ENCODE data around the gene SEC16B.

Gene SEC16B

GRCh38 chr1:177976596-177976995 is 6.7 kb upstream of the SEC16B start:
- DNase-seq (ENCODE audit: low spot score): no peak

DNA sequence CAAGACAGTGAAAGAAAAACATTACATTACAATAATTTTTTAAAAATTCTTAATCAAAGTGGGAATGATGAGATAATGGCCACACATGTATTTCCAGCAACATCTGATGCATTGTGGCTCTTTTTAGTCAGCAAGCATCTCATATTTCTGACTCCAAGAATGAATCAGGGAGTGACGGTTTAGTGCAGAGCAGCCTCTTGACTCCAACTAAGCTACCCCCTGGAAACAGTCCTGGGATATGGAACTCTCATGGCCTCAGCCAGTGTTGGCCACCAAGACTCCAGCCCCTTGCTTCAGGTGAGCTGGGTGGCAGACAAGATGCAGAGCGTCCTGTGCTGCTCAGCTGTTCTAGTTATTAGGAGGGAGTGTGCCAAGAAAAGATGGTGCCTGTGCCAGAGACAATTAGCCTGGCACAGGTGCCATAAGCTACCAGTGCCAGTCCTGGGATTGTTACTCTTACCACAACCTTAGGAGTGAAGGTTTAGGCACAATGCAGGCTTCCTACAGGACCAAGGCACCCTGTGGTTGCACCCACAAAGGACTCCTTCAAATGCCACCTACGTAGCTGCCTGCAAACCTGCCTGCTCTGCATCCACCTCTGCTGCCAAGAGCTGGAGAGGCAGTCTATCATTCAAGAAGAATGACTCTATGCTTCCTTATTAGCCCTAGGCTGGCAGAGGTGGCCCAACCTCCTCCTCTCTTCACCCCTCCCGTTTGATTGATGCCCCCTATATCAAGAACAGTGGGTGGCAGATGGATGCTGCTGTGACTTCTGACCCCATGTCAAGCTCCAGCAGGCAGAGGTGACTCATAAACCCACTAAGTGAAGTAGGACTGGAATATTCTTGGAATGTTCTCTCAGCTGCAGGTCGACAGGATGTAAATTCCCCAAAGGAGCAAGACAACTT is 6.0 kb upstream of the SEC16B start:
- no peak for DNase-seq (ENCODE audit: low spot score)

DNA sequence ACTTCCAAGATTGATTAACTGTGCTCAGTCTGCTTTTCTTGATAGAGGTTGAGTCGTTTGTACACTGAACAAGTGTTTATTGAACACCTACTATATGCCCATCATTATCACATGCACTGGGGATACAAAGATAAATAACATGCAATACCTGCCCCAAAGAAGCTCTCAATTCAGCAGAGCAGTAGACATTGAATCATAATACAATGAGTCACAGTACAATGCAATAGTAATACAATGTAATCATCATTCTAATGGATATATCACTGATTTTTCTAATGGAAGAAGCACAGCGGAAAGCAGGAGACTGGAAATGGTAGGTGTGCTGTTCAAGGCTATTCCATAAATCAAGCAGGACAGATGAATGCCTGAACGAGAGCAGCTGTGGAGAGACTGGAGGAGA is 3.7 kb upstream of the SEC16B start:
- DNase-seq (ENCODE audit: low spot score): no peak

DNA sequence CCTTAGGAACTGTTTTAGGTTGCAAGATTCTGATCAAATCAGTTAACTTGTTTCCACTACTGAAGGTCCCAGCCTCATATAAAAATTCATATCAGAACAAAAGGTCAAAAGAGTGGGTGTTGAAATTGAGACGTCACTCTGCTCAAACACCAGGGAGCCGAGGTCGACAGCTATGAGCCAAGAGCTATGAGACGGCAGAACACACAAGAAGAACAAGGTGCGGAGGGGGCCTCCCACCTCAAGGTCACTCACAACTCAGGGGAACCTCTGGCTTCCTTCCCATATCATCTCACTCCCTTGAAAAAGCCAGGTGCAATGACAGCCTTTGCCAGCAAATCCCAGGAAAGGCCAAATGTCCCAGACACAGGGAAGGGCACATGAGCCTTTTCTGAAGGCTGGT is 749 bp downstream of the SEC16B start:
- DNase-seq (ENCODE audit: low spot score): no peak

DNA sequence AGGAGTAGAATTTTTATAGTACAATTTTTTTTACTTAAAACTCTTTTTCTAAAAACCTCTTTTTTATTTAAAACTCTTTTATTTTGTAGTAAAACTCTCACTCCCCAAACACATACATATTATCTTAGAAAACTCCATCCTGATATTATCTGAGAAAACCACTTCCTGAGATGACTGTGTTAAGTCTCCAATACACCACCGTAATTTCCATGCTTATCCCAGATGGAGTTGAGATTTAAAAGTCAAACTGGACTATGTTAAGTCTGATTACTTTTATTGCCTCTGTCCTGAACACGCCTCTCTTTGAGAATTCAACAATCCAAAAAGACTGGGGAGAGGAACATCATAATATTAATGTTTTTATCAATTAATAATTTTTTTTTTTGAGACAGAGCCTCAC is 3.7 kb downstream of the SEC16B start:
- DNase-seq (ENCODE audit: low spot score): no peak

- DNase-seq (ENCODE audit: low spot score): no peak
Measured at GRCh38 chr1:177965293-177965692, 4.6 kb downstream of the SEC16B start.

GRCh38 chr1:177964336-177964735 is 5.5 kb downstream of the SEC16B start:
- no peak for DNase-seq (ENCODE audit: low spot score)

DNA sequence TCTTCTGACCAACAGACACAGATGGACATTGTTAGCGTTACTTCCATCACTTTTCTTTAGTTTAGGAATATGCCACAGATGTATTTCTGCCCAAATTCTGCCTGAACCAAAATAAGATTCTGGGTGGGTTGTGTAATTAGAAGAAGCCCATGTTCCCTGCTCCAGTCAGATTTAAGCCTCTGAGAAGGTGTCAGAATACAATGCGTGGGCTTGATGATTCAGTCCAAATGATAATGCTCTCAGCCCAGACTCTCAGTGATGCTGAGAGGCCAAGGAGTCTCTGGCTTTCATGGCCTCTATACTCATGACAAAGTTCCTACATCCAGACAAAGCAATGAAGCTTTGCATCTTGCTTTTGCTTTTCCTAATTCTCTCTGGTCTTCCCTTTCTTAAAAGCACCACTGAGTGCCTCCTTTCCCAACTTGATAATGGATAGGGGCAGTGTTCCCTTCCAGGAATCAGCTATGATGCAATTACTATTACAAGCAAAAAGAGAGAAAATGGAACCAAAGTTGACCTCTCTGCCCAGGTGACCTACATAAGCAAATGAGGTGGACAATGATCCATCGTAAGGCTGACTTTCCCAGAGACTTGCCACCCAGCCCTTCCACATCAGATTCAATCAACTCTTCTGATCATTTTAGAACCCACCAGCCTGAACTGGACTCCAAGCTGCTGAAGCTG is 8.8 kb downstream of the SEC16B start:
- DNase-seq (ENCODE audit: low spot score): no peak

- no peak for DNase-seq (ENCODE audit: low spot score)
Measured at GRCh38 chr1:177959811-177960515, 9.9 kb downstream of the SEC16B start.

DNA sequence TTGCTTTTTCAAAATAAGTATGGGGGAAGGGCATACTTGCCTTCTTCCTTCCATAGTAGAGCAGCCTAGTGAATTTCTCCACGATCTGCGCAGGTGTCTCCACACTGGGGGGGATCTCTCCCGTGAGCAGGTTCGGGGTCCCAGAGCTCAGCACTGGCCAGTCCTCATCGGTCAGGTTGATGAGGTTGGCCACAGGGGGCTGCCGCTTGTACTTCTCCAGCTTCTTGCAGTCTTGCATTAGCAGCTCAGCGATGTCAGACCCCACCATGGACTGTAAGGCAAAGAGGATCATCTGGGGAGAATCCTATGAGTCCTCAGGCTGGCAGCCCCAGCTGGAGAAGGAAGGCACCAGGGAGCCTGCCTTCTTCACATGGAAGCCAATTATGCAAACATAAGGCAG is 11.8 kb downstream of the SEC16B start:
- no peak for DNase-seq (ENCODE audit: low spot score)

DNA sequence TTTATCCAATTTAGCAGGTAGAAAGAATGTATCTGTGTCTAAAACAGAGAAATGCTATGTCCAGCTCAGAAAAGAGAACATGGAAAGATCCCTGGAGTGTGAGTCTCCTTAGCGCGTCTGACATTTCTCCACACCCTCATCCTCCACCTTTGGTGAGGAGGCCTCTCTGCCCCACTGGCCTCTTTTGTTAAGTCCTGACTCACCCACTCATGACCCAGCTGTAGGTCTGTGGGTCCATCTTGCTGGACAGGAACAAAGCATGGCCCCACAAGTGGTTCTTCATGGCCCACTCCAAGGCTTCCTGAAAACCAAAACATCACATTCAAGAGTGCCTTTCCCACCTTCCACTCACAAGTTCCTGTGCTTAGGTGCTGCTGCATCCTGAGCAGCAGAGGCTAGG is 15.8 kb downstream of the SEC16B start:
- DNase-seq (ENCODE audit: low spot score): no peak

DNA sequence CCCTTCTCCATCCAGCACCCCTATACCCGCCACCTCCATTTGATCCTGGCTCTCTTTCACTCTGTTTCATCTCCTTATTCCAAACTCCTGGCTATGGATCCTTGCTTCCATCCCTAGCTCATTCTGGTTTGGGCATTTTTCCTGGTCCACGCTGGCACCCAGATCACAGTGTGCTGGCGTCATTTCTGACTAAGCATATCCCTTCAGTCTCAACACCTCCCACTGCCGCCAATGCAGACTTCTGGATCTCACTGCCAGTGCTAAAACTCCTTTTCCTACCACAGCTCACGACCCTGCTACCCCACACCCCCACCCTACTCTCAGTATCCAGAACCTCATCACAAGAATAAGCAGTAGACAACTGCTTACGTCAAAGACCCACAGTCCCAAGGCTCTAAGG is 16.3 kb downstream of the SEC16B start:
- DNase-seq (ENCODE audit: low spot score): no peak

DNA sequence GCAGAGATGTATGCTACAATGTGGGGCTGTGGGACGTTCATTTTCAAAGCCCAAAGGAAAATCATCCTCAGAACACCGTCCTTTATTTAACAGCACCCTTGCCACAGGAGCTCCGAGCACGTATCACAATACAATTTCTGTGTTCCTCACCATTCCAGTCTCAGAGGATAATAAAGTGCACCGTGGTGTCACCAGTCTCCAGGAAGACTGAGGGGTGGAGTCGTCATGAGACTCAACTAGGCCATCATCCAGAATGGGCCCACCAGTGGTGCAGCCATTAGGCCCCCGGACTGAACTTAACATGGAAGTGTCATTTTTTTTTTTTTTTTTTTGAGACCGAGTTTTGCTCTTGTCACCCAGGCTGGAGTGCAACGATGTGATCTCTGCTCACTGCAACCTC is 17.2 kb downstream of the SEC16B start:
- DNase-seq (ENCODE audit: low spot score): no peak

GRCh38 chr1:177952249-177952648 is 17.6 kb downstream of the SEC16B start:
- no peak for DNase-seq (ENCODE audit: low spot score)

- no peak for DNase-seq (ENCODE audit: low spot score)
Measured at GRCh38 chr1:177950506-177950905, 19.4 kb downstream of the SEC16B start.

DNA sequence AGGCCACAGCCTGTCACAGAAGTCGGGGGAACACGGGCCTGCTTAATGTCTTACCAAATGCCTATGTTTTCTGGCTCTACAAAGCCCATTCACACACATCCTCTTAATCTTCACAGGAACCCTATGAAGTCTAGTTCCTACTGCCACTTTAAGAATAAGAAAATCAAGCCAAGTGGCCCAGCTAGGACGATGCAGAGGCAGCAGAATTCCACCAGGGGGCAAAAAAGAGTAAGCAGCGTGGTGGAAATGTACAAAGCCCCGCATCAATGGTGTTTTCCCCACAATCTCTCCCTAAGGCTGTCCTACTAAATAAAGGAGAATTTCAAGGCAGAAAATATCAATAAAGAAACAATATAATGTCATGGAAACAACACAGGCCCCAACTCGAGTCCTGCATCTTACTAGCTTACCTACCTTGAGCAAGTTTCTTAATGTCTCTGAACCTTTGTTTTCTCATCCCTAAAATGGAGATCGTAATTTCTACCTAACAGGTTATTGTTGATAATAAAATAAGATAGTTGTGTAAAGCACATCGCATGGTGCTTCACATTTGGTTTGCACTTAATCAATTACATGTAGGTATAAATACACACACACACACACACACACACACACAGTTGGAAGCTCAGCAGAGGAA is 21.4 kb downstream of the SEC16B start:
- DNase-seq (ENCODE audit: low spot score): no peak

GRCh38 chr1:177947623-177948022 is 22.2 kb downstream of the SEC16B start:
- DNase-seq (ENCODE audit: low spot score): no peak

- peak; percentile 81 for DNase-seq (ENCODE audit: low spot score)
Measured at GRCh38 chr1:177945943-177946650, 23.8 kb downstream of the SEC16B start.

DNA sequence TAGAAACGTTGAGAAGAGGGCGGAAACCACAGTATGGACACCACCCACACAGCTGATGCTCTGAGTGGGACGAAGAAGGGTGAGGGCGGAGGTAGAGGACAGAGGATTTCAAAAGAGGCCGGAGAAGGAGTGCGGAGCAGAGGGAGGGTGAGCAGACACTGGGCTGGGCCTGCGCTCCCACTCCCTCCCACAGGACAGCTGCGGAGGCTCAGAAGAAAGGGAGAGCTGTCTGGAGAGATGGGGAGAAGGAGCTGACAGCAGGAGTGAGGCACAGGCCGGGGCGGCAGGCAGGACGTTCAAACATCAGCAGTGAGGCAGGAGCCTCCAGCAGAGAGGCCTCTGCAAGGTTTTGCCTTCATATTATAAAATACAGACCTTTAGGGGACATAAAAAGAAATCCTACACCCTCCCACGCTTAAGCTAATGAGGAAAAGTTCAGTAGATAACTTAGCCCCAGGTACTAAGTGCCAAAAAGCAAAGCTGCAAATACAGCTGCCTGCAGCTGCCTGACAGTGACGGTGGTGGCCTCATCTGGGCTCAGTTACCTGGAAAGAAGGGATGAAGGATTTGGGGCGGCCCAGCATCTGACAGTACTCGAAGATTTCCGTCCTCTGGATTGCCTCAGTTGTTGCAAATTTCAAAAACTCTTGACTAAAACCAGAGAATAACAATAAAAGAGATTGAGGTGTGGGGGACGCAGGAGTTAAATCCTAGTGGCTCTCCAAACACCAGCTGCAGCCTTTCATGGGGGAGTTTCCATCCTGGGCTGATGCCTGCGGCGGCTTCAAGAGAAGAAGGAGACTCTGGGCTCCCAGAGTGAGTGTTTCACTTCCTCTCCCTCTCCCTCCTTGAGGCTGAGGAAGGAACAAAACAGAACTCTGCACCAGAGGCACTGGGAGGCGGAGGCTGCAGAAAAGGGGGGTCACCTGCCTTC is 25.6 kb downstream of the SEC16B start:
- DNase-seq (ENCODE audit: low spot score): no peak

- no peak for DNase-seq (ENCODE audit: low spot score)
Measured at GRCh38 chr1:177941976-177942375, 27.9 kb downstream of the SEC16B start.

- no peak for DNase-seq (ENCODE audit: low spot score)
Measured at GRCh38 chr1:177940682-177941081, 29.2 kb downstream of the SEC16B start.

Measured in left forelimb (tissue), 1 donor.